B cell (primary cell): ENCODE results near the gene RBBP8NL. TPM values are rescaled to one million over a fixed set of nuclear protein-coding genes. Genes with fewer than 3 reads are reported as not detected.

Source experiments
- ATAC-seq: fragments of 200-7000 bp; cut with Tn5 transposase; one replicate; pipeline ENCODE4 v1.10.0; 2021; ENCODE audit warnings: low read depth, mild to moderate bottlenecking, moderate number of reproducible peaks, moderate library complexity
- CTCF ChIA-PET: fragments of 350-600 bp; sonication (Branson Sonifier 250); formaldehyde crosslinking; loops from one replicate; lab custom pipeline; 2021; ENCODE audit warnings: antibody characterized with exemption, inconsistent platforms; lab: Charles Lee
- POLR2A ChIA-PET: fragments of 350-600 bp; sonication (Branson Sonifier 250); formaldehyde crosslinking; loops from one replicate; lab custom pipeline; 2021; ENCODE audit warnings: antibody characterized with exemption; lab: Charles Lee
- DNase-seq: peaks from one replicate; pipeline ENCODE4 v3.0.0; 2013
- H2AFZ ChIP-seq: 2 replicates; pipeline ENCODE4 v1.6.1; 2012; ENCODE audit warnings: mild to moderate bottlenecking, low read depth, low read length; ENCODE audit not compliant: insufficient read depth, poor library complexity, severe bottlenecking
- H3K27ac ChIP-seq, 2 donors: 1 replicate in 1 of 2; 2 replicates in 1 of 2; pipeline ENCODE4 v1.5.1; 2012 to 2013; ENCODE audit warnings: low read length in 2 of 2, mild to moderate bottlenecking in 2 of 2, moderate library complexity in 1 of 2
- H3K27me3 ChIP-seq, 4 experiments: fragments of 200-600 bp in 1 of 4; sonication (generic) in 1 of 4; replicated peaks in 1 of 4; 1 replicate in 2 of 4; 2 replicates in 2 of 4; pipeline versions ENCODE4 v1.6.1 to v1.7.0; 2013 to 2016; ENCODE audit warnings: low read length in 3 of 4, mild to moderate bottlenecking in 2 of 4, mixed read lengths in 1 of 4, moderate library complexity in 1 of 4; ENCODE audit not compliant: insufficient read depth in 4 of 4, control insufficient read depth in 3 of 4; ENCODE audit errors: control extremely low read depth in 1 of 4
- H3K36me3 ChIP-seq, 2 experiments: replicated peaks in 1 of 2; 1 replicate in 1 of 2; 2 replicates in 1 of 2; pipeline versions ENCODE4 v1.6.1 to v1.7.1; 2013; ENCODE audit warnings: low read length in 1 of 2; ENCODE audit not compliant: insufficient read depth in 2 of 2, control insufficient read depth in 1 of 2; ENCODE audit errors: control extremely low read depth in 1 of 2, extremely low read depth in 1 of 2
- H3K4me1 ChIP-seq, 2 donors: fragments of 200-600 bp in 1 of 2; sonication (generic) in 1 of 2; 1 replicate in 1 of 2; 2 replicates in 1 of 2; pipeline versions ENCODE4 v1.5.1 to v1.6.1; 2013 to 2017; ENCODE audit warnings: low read length in 2 of 2; ENCODE audit not compliant: control insufficient read depth in 2 of 2, insufficient read depth in 2 of 2
- H3K4me2 ChIP-seq: replicated peaks from 2 replicates; pipeline ENCODE3; 2012; ENCODE audit warnings: mild to moderate bottlenecking, low read depth, low read length; ENCODE audit not compliant: poor library complexity, severe bottlenecking
- H3K4me3 ChIP-seq, 5 experiments: fragments of 200-600 bp in 1 of 5; sonication (generic) in 1 of 5; 1 replicate in 3 of 5; 2 replicates in 2 of 5; pipeline versions ENCODE4 v1.5.1 to v1.7.0; 2011 to 2016; ENCODE audit warnings: low read length in 4 of 5, mild to moderate bottlenecking in 4 of 5, low read depth in 2 of 5, control low read depth in 1 of 5, moderate library complexity in 1 of 5; ENCODE audit not compliant: insufficient read depth in 1 of 5; ENCODE audit errors: control extremely low read depth in 1 of 5, extremely low read depth in 1 of 5
- H3K79me2 ChIP-seq: fragments of 200-600 bp; sonication (generic); one replicate; pipeline ENCODE4 v1.6.0; 2016; ENCODE audit warnings: low read length; ENCODE audit not compliant: control insufficient read depth, insufficient read depth
- H3K9ac ChIP-seq: fragments of 200-600 bp; sonication (generic); 2 replicates; pipeline ENCODE4 v1.6.1; 2017; ENCODE audit warnings: mild to moderate bottlenecking, low read length, moderate library complexity
- H3K9me3 ChIP-seq, 3 donors: one replicate each; pipeline versions ENCODE4 v1.6.1 to v1.7.1; 2013; ENCODE audit warnings: low read length in 2 of 3; ENCODE audit not compliant: control insufficient read depth in 2 of 3, insufficient read depth in 1 of 3; ENCODE audit errors: control extremely low read depth in 1 of 3
- H4K20me1 ChIP-seq: 2 replicates; pipeline ENCODE4 v1.6.0; 2012; ENCODE audit warnings: mild to moderate bottlenecking, low read length; ENCODE audit not compliant: insufficient read depth, control insufficient read depth, poor library complexity, severe bottlenecking
- H3K27ac Mint-ChIP-seq: one replicate; pipeline ENCODE4 v1.8.0; 2021; ENCODE audit warnings: mixed read lengths
- H3K27me3 Mint-ChIP-seq: one replicate; pipeline ENCODE4 v1.8.0; 2021; ENCODE audit warnings: mixed read lengths
- H3K4me1 Mint-ChIP-seq: one replicate; pipeline ENCODE4 v1.8.0; 2021; ENCODE audit warnings: mixed read lengths
- H3K4me3 Mint-ChIP-seq: one replicate; pipeline ENCODE4 v1.8.0; 2021; ENCODE audit warnings: mixed read lengths
- H3K9me3 Mint-ChIP-seq: one replicate; pipeline ENCODE4 v1.8.0; 2022; ENCODE audit warnings: mixed read lengths; ENCODE audit not compliant: insufficient read depth
- EZH2 ChIP-seq: IDR thresholded peaks from 2 replicates; pipeline ENCODE4 v1.6.1; 2012; ENCODE audit warnings: borderline replicate concordance, low read depth, mild to moderate bottlenecking, moderate library complexity, low read length; ENCODE audit not compliant: insufficient read depth, poor library complexity, severe bottlenecking
- WGBS: methylation state at CpG from one replicate; pipeline ENCODE4 v1.1.5; 2013; ENCODE audit warnings: missing lambda C conversion rate; ENCODE audit not compliant: insufficient coverage; 5-methylcytosine and 5-hydroxymethylcytosine counted together
- intact Hi-C: fragments of 100-400 bp; cut with micrococcal nuclease; formaldehyde crosslinking; loops from one replicate; pipeline ENCODE4 v1.10.0; 2022
- polyA plus RNA-seq: library from polyadenylated mRNA; depleted of rRNA; stranded (reverse); fragments of >200 nt; gene quantifications from 2 replicates; pipeline ENCODE4 v1.2.3, GENCODE V29; 2012
- total RNA-seq, 2 donors: library from RNA; stranded (reverse); fragments of 120-200 nt in 1 of 2; gene quantifications; 1 replicate in 1 of 2; 2 replicates in 1 of 2; pipeline versions ENCODE4 v1.2.3 to v1.2.4, GENCODE V29; 2013 to 2022
- TF ChIP-seq, protein P1 (sequence below): fragments of 200-600 bp; IDR thresholded peaks from one replicate; pipeline ENCODE4 v1.8.0; 2022; ENCODE audit warnings: antibody characterized with exemption, mild to moderate bottlenecking

The RBBP8NL gene
- total and polyA plus RNA-seq, 2 donors (not counting 1 experiment from before 2014, with no cell fraction given) = not detected

DNA sequence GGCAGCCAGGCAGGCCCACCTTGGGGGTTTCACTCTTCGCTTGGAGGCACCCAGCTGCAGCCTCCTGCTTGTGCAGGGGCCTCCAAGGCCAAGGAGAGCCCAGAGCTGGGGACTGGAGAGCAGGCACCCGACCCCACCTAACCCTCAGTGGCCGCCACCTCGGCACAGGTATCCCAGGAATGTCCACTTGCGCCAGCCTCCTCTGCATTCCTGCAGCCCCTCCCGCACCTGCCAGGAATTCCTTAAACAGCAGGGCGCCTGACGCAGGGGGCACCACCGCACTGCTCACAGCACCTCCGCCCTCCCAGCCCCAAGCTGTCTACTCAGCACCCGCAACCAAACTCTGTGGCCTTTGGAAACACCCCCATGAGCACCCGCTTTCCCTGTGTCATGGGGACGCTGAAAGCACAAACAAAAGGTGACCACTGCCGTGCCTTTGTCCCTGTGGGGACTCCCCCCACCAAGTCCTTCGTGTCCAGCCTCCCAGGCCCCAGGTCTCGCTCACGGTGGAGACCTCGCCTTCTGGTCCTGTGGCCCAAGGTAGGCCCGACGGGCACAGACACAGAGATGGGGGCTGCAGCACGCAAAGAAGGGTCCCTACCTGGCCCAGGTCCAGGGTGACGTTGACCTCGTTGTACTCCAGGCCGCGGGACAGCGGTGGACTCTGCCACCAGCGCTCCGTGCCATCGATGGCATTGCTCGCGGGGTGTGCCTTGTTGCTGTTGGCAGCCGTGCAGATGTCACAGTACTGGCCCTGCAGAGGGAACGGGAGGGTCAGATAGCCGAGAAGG lies 65.3 kb downstream of the RBBP8NL start:
- CTCF ChIA-PET = no interaction called here
- no peaks in the 10 kb centered on the region for H3K9me3 ChIP-seq
- H3K27ac Mint-ChIP-seq = no peak overlapping the region
- H3K4me3 Mint-ChIP-seq = no peak overlapping the region
- H3K4me1 ChIP-seq = peaks cover 7 to 18% of the 10 kb centered on the region in 2 donors
- no peaks in the 10 kb centered on the region for H3K9me3 Mint-ChIP-seq
- H3K9ac ChIP-seq = no peak overlapping the region
- H2AFZ ChIP-seq = no peak overlapping the region
- H3K27me3 Mint-ChIP-seq = no peaks in the 10 kb centered on the region
- DNase-seq (no peak), ATAC-seq (no peak)
- no peaks in the 10 kb centered on the region for H3K36me3 ChIP-seq
- 95% methylated on average over 34 of the region's 34 CpGs for WGBS
- no peak overlapping the region for H3K4me2 ChIP-seq
- peaks cover 0 to 3% (median 0%) of the 10 kb centered on the region in 4 experiments for H3K27me3 ChIP-seq
- no peak overlapping the region for H3K4me3 ChIP-seq
- intact Hi-C loops = no loop called here
- TF ChIP-seq, protein P1, sequence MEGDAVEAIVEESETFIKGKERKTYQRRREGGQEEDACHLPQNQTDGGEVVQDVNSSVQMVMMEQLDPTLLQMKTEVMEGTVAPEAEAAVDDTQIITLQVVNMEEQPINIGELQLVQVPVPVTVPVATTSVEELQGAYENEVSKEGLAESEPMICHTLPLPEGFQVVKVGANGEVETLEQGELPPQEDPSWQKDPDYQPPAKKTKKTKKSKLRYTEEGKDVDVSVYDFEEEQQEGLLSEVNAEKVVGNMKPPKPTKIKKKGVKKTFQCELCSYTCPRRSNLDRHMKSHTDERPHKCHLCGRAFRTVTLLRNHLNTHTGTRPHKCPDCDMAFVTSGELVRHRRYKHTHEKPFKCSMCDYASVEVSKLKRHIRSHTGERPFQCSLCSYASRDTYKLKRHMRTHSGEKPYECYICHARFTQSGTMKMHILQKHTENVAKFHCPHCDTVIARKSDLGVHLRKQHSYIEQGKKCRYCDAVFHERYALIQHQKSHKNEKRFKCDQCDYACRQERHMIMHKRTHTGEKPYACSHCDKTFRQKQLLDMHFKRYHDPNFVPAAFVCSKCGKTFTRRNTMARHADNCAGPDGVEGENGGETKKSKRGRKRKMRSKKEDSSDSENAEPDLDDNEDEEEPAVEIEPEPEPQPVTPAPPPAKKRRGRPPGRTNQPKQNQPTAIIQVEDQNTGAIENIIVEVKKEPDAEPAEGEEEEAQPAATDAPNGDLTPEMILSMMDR = no peak
- no peak for TF ChIP-seq EZH2
- POLR2A ChIA-PET = interaction anchor here (0.7 kb wide), 1 partner anchor 16 kb away, joined by 3 read pairs; no protein-coding TSS in a partner anchor
- H3K27ac ChIP-seq = no peak overlapping the region
- H3K79me2 ChIP-seq = no peaks in the 10 kb centered on the region
- H3K4me1 Mint-ChIP-seq = peaks cover 11% of the 10 kb centered on the region
- peaks cover 6% of the 10 kb centered on the region for H4K20me1 ChIP-seq
